ENCODE measurements around the gene LTBP3. TPM values are rescaled to one million over a fixed set of nuclear protein-coding genes. Genes with fewer than 3 reads are reported as not detected.

LTBP3 gene
- polyA plus RNA-seq, 1 of the 3 experiments (the other 2 are of a cell fraction), result 167 TPM

GRCh38 chr11:65492637-65493366 is 65.4 kb downstream of the LTBP3 start:
- WGBS (ENCODE audit: low lambda C conversion rate), result 23% methylated on average over 6 of the region's 6 CpGs
- Histone ChIP-seq H3K4me3 (ENCODE audit: low read depth in 2 of 2, low read length in 1 of 2) (peak overlapping the region in 1 of 2 experiments; percentile 18; a peak in 2 of 4 replicates), H3K9ac (peak overlapping the region; percentile 95), H2AFZ (ENCODE audit: low read depth) (no peak overlapping the region), H4K20me1 (ENCODE audit: insufficient read depth) (no peaks in the 10 kb centered on the region), H3F3A (replicated peaks; ENCODE audit: insufficient read depth) (peaks cover 84% of the 10 kb centered on the region), H3K9me3 (no peaks in the 10 kb centered on the region), H3K27me3 (ENCODE audit: insufficient read depth) (no peaks in the 10 kb centered on the region), H3K9me2 (no peaks in the 10 kb centered on the region), H3K4me2 (peak overlapping the region; percentile 83), H3K4me1 (ENCODE audit: control insufficient read depth in 1 of 2, insufficient read depth in 2 of 2, low read depth in 1 of 2, low read length in 1 of 2) (peaks cover 74 to 80% of the 10 kb centered on the region in 2 experiments), H3K36me3 (replicated peaks in 1 of 2; ENCODE audit: control insufficient read depth in 1 of 2, insufficient read depth in 2 of 2, low read length in 1 of 2) (no peaks in the 10 kb centered on the region), H3K27ac (ENCODE audit: low read depth in 2 of 2, low read length in 1 of 2) (peak overlapping the region; percentile 88 to 100), H3K79me2 (ENCODE audit: insufficient read depth) (peaks cover 80% of the 10 kb centered on the region)
- POLR2A ChIA-PET, result interaction anchor here (10.5 to 26.8 kb wide), 3 partner anchors 10 to 70 kb away, joined by 283 to 1027 read pairs (median 591); partner anchors contain the start of genes MALAT1 and NEAT1
- CTCF ChIA-PET, result interaction anchor here (1.5 to 8.3 kb wide), 6 partner anchors 15 to 77 kb away, joined by 3 to 58 read pairs (median 6); partner anchors contain the start of gene NEAT1
- DNase-seq, result no peak
- TF ChIP-seq SIN3A (IDR thresholded peaks at IDR 0.05; ENCODE audit: borderline replicate concordance, low read depth, low read length) (no peak), SMC3 (IDR thresholded peaks at IDR 0.05; ENCODE audit: low read depth, low read length) (no peak), CHD2 (IDR thresholded peaks at IDR 0.05; ENCODE audit: low read length, partially characterized antibody) (no peak), TCF12 (IDR thresholded peaks at IDR 0.05) (peak; percentile 39; the same call in 1 of the 2 replicates), FOXM1 (IDR thresholded peaks at IDR 0.05; ENCODE audit: low read depth) (no peak), JUND (IDR thresholded peaks at IDR 0.05) (peak; percentile 31; the same call in 1 of the 2 replicates), YY1 (IDR thresholded peaks at IDR 0.05; ENCODE audit: low read depth) (no peak), RAD21 (IDR thresholded peaks at IDR 0.05; ENCODE audit: low read length) (no peak), ELF1 (IDR thresholded peaks at IDR 0.05) (peak; percentile 84), USF1 (IDR thresholded peaks at IDR 0.05; ENCODE audit: borderline replicate concordance, low read depth) (no peak), GATA2 (CRISPR knock-in tag; IDR thresholded peaks at IDR 0.05) (no peak), EP300 (IDR thresholded peaks at IDR 0.05; ENCODE audit: borderline replicate concordance in 1 of 2, low read depth in 1 of 2, low read length in 1 of 2) (no peak), RFX5 (IDR thresholded peaks at IDR 0.05; ENCODE audit: low read length) (no peak), POLR2AphosphoS5 (IDR thresholded peaks at IDR 0.05; ENCODE audit: low read depth, low read length) (peak; percentile 38; the same call in 1 of the 2 replicates), FOXJ3 (CRISPR knock-in tag; IDR thresholded peaks at IDR 0.05) (no peak), NRF1 (IDR thresholded peaks at IDR 0.05; ENCODE audit: low read depth, low read length) (no peak), TAF1 (IDR thresholded peaks at IDR 0.05; ENCODE audit: borderline replicate concordance, low read depth, low read length) (no peak), FOSL2 (IDR thresholded peaks at IDR 0.05; ENCODE audit: borderline replicate concordance, low read depth) (peak; percentile 37; the same call in 1 of the 2 replicates), EZH2phosphoT487 (IDR thresholded peaks at IDR 0.05; ENCODE audit: borderline replicate concordance, low read depth) (no peak), MEF2A (IDR thresholded peaks at IDR 0.05; ENCODE audit: borderline replicate concordance, low read depth) (no peak), IRF3 (IDR thresholded peaks at IDR 0.05; ENCODE audit: low read depth, low read length) (no peak), TEAD4 (IDR thresholded peaks at IDR 0.05; ENCODE audit: borderline replicate concordance, insufficient read depth) (no peak), NFIC (IDR thresholded peaks at IDR 0.05; ENCODE audit: borderline replicate concordance) (no peak; the same call in 1 of the 2 replicates)
- TF ChIP-seq, protein P1, sequence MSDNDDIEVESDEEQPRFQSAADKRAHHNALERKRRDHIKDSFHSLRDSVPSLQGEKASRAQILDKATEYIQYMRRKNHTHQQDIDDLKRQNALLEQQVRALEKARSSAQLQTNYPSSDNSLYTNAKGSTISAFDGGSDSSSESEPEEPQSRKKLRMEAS (IDR thresholded peaks at IDR 0.05; ENCODE audit: low read depth), result no peak
- TF ChIP-seq, protein P2, sequence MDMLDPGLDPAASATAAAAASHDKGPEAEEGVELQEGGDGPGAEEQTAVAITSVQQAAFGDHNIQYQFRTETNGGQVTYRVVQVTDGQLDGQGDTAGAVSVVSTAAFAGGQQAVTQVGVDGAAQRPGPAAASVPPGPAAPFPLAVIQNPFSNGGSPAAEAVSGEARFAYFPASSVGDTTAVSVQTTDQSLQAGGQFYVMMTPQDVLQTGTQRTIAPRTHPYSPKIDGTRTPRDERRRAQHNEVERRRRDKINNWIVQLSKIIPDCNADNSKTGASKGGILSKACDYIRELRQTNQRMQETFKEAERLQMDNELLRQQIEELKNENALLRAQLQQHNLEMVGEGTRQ (IDR thresholded peaks at IDR 0.05; ENCODE audit: borderline replicate concordance, low read depth, low read length), result no peak
- TF ChIP-seq, protein P3, sequence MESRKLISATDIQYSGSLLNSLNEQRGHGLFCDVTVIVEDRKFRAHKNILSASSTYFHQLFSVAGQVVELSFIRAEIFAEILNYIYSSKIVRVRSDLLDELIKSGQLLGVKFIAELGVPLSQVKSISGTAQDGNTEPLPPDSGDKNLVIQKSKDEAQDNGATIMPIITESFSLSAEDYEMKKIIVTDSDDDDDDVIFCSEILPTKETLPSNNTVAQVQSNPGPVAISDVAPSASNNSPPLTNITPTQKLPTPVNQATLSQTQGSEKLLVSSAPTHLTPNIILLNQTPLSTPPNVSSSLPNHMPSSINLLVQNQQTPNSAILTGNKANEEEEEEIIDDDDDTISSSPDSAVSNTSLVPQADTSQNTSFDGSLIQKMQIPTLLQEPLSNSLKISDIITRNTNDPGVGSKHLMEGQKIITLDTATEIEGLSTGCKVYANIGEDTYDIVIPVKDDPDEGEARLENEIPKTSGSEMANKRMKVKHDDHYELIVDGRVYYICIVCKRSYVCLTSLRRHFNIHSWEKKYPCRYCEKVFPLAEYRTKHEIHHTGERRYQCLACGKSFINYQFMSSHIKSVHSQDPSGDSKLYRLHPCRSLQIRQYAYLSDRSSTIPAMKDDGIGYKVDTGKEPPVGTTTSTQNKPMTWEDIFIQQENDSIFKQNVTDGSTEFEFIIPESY (IDR thresholded peaks at IDR 0.05; ENCODE audit: borderline replicate concordance, low read depth), result no peak
